C4-2B (cell line): ENCODE measurements around the gene SRGAP2C.
"Not testable (repeated sequence)": the region's sequence is repeated elsewhere in the genome, so short reads cannot be mapped to it uniquely, and the experiment has no call there.

Experiments
- ZFX ChIP-seq: fragments of 450-650 bp; IDR thresholded peaks from 2 replicates; pipeline ENCODE4 v1.6.1; 2017
- TF ChIP-seq, protein P1 (sequence below): fragments of 450-650 bp; conservative IDR thresholded peaks from 2 replicates; pipeline ENCODE4 v1.5.1; 2017; ENCODE audit warnings: mild to moderate bottlenecking

DNA sequence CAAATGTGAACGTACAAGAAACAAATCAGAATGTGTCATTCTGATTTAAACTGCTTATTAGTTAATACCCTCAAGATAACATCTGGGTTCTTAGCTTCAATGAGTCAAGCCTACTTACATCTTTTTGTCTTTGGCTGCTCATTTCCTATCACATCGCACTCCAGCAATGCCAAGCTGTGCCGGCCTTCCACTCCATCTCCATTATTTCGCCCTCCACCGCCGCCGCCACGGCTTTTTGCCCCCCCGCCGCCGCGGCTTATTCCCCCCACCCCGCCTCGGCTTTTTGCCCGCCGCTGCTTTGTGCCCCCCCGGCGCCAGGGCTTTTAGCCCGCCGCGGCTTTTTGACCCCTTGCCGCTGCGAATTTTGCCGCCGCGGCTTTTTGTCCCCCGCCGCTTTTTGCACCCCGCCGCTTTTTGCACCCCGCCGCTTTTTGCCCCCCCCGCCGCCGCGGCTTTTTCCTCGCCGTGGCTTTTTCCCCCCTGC, 211.0 kb downstream of the SRGAP2C start:
- TF ChIP-seq, protein P1, sequence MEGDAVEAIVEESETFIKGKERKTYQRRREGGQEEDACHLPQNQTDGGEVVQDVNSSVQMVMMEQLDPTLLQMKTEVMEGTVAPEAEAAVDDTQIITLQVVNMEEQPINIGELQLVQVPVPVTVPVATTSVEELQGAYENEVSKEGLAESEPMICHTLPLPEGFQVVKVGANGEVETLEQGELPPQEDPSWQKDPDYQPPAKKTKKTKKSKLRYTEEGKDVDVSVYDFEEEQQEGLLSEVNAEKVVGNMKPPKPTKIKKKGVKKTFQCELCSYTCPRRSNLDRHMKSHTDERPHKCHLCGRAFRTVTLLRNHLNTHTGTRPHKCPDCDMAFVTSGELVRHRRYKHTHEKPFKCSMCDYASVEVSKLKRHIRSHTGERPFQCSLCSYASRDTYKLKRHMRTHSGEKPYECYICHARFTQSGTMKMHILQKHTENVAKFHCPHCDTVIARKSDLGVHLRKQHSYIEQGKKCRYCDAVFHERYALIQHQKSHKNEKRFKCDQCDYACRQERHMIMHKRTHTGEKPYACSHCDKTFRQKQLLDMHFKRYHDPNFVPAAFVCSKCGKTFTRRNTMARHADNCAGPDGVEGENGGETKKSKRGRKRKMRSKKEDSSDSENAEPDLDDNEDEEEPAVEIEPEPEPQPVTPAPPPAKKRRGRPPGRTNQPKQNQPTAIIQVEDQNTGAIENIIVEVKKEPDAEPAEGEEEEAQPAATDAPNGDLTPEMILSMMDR, result not testable (repeated sequence)
- not testable (repeated sequence) for TF ChIP-seq ZFX
